K562 (cell line): ENCODE measurements around the gene MAP1LC3B.
A peak's percentile ranks its signal among the peaks of the same experiment; 100 is the strongest.

Experiments used
- CEBPB ChIP-seq: fragments of 450-650 bp; IDR thresholded peaks from 2 replicates; pipeline ENCODE4 v1.6.1; 2016; ENCODE audit warnings: missing genetic modification characterization, missing compliant biosample characterization
- JUND ChIP-seq, 2 experiments: IDR thresholded peaks; 2 replicates in 1 of 2; 3 replicates in 1 of 2; pipeline ENCODE4 v1.6.1; 2011; ENCODE audit warnings: borderline replicate concordance in 2 of 2, low read depth in 2 of 2, low read length in 2 of 2, improper control_type of control experiment in 1 of 2, missing biosample characterization in 1 of 2, missing genetic modification characterization in 1 of 2, missing genetic modification reagents in 1 of 2
- SRSF9 ChIP-seq: fragments of 200-400 bp; formaldehyde crosslinking; IDR thresholded peaks from 2 replicates; pipeline ENCODE4 v1.6.1; 2017; ENCODE audit warnings: low read depth, low read length, borderline replicate concordance
- YY1 ChIP-seq, 3 experiments: IDR thresholded peaks; 2 replicates each; pipeline ENCODE4 v1.6.1; 2011; ENCODE audit warnings: low read length in 2 of 3, mild to moderate bottlenecking in 2 of 3, moderate library complexity in 2 of 3, borderline replicate concordance in 1 of 3, control low read depth in 1 of 3, low read depth in 1 of 3; ENCODE audit not compliant: insufficient read depth in 3 of 3, insufficient replicate concordance in 2 of 3, control insufficient read depth in 1 of 3, insufficient read length in 1 of 3; ENCODE audit errors: extremely low read depth in 1 of 3
- ZNF263 ChIP-seq: sonication (generic); formaldehyde crosslinking; IDR thresholded peaks from 2 replicates; pipeline ENCODE4 v1.8.0; 2022; ENCODE audit warnings: mild to moderate bottlenecking, missing genetic modification reagents, borderline replicate concordance
- ZNF79 ChIP-seq: fragments of 250-450 bp; sonication (Bioruptor Pico); IDR thresholded peaks from 2 replicates; pipeline ENCODE4 v1.4.0; 2020; ENCODE audit warnings: low read depth, mild to moderate bottlenecking, moderate library complexity
- TF ChIP-seq, protein P1 (sequence below), 3 experiments: IDR thresholded peaks in 2 of 3; conservative IDR thresholded peaks in 1 of 3; 2 replicates each; pipeline ENCODE4 v1.5.1; 2011 to 2012; ENCODE audit warnings: low read length in 3 of 3, mild to moderate bottlenecking in 3 of 3, control low read depth in 2 of 3, improper control_type of control experiment in 1 of 3, inconsistent platforms in 1 of 3, low read depth in 1 of 3, mixed read lengths in 1 of 3, moderate library complexity in 1 of 3; ENCODE audit not compliant: insufficient read depth in 2 of 3
- TF ChIP-seq, protein P2 (sequence below): fragments of 450-650 bp; IDR thresholded peaks from 2 replicates; pipeline ENCODE4 v1.6.1; 2016; ENCODE audit warnings: low read depth, mild to moderate bottlenecking, moderate library complexity
- TF ChIP-seq, protein P3 (sequence below): fragments of 250-450 bp; sonication (Bioruptor Pico); IDR thresholded peaks from 2 replicates; pipeline ENCODE4 v1.5.0; 2020; ENCODE audit warnings: mild to moderate bottlenecking, borderline replicate concordance
- TF ChIP-seq, protein P4 (sequence below): fragments of 200-400 bp; formaldehyde crosslinking; IDR thresholded peaks from 2 replicates; pipeline ENCODE4 v1.6.1; 2017; ENCODE audit warnings: mild to moderate bottlenecking, low read depth, low read length, moderate library complexity

DNA sequence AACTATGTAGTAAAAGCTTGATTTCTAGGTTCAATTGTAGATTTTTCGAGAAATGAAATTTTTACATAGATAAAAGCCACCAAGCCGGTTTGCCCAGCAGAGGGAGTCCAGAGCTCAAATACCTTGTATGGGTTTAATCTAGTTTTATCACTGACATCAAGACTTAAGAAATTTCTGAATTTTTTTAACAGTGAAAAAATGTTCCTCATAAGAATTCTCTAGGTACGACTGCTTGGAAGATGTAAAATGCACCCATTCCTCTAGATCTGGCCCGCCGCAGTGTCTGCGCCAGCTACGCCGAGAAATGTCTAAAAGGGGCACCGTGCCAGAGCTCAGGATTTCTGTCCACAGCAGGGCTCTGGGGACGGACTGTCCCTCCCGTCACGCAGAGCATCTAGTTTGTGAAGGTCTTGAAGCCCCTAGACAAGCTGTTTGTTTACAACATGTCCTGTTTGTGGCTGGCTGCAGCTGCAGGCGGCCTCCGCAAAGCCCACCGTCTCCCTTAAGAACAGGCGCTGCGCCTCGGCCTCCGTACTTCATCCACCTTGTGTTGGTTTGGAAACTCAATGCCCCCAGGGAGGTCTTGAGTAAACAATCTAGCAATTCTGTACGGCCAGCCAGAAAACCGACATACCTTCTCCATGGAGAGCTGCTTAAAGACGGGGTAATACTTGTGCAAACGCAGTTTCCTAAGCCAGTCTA is 24.8 kb downstream of the MAP1LC3B start:
- TF ChIP-seq, protein P1, sequence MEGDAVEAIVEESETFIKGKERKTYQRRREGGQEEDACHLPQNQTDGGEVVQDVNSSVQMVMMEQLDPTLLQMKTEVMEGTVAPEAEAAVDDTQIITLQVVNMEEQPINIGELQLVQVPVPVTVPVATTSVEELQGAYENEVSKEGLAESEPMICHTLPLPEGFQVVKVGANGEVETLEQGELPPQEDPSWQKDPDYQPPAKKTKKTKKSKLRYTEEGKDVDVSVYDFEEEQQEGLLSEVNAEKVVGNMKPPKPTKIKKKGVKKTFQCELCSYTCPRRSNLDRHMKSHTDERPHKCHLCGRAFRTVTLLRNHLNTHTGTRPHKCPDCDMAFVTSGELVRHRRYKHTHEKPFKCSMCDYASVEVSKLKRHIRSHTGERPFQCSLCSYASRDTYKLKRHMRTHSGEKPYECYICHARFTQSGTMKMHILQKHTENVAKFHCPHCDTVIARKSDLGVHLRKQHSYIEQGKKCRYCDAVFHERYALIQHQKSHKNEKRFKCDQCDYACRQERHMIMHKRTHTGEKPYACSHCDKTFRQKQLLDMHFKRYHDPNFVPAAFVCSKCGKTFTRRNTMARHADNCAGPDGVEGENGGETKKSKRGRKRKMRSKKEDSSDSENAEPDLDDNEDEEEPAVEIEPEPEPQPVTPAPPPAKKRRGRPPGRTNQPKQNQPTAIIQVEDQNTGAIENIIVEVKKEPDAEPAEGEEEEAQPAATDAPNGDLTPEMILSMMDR (IDR thresholded peaks at IDR 0.05 in 2 of 3, conservative IDR thresholded peaks at IDR 0.05 in 1 of 3; ENCODE audit: insufficient read depth in 2 of 3, low read depth in 1 of 3, low read length in 3 of 3), result peak; percentile 32 to 63 (median 49); a peak in 4 of 6 replicates
- TF ChIP-seq JUND (IDR thresholded peaks at IDR 0.05; ENCODE audit: borderline replicate concordance, low read depth, low read length), result no peak
- no peak for TF ChIP-seq JUND (tag; IDR thresholded peaks at IDR 0.05; ENCODE audit: borderline replicate concordance, low read depth, low read length)
- no peak for TF ChIP-seq CEBPB
- no peak for TF ChIP-seq SRSF9
- TF ChIP-seq ZNF79, result no peak
- TF ChIP-seq, protein P2, sequence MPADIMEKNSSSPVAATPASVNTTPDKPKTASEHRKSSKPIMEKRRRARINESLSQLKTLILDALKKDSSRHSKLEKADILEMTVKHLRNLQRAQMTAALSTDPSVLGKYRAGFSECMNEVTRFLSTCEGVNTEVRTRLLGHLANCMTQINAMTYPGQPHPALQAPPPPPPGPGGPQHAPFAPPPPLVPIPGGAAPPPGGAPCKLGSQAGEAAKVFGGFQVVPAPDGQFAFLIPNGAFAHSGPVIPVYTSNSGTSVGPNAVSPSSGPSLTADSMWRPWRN, result no peak
- TF ChIP-seq YY1 (IDR thresholded peaks at IDR 0.05; ENCODE audit: borderline replicate concordance in 1 of 3, control insufficient read depth in 1 of 3, extremely low read depth in 1 of 3, insufficient read depth in 3 of 3, insufficient read length in 1 of 3, insufficient replicate concordance in 2 of 3, low read depth in 1 of 3, low read length in 2 of 3), result no peak
- TF ChIP-seq ZNF263 (CRISPR knock-in tag), result no peak
- TF ChIP-seq, protein P3, sequence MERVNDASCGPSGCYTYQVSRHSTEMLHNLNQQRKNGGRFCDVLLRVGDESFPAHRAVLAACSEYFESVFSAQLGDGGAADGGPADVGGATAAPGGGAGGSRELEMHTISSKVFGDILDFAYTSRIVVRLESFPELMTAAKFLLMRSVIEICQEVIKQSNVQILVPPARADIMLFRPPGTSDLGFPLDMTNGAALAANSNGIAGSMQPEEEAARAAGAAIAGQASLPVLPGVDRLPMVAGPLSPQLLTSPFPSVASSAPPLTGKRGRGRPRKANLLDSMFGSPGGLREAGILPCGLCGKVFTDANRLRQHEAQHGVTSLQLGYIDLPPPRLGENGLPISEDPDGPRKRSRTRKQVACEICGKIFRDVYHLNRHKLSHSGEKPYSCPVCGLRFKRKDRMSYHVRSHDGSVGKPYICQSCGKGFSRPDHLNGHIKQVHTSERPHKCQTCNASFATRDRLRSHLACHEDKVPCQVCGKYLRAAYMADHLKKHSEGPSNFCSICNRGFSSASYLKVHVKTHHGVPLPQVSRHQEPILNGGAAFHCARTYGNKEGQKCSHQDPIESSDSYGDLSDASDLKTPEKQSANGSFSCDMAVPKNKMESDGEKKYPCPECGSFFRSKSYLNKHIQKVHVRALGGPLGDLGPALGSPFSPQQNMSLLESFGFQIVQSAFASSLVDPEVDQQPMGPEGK (CRISPR knock-in tag), result no peak
- TF ChIP-seq, protein P4, sequence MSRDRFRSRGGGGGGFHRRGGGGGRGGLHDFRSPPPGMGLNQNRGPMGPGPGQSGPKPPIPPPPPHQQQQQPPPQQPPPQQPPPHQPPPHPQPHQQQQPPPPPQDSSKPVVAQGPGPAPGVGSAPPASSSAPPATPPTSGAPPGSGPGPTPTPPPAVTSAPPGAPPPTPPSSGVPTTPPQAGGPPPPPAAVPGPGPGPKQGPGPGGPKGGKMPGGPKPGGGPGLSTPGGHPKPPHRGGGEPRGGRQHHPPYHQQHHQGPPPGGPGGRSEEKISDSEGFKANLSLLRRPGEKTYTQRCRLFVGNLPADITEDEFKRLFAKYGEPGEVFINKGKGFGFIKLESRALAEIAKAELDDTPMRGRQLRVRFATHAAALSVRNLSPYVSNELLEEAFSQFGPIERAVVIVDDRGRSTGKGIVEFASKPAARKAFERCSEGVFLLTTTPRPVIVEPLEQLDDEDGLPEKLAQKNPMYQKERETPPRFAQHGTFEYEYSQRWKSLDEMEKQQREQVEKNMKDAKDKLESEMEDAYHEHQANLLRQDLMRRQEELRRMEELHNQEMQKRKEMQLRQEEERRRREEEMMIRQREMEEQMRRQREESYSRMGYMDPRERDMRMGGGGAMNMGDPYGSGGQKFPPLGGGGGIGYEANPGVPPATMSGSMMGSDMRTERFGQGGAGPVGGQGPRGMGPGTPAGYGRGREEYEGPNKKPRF, result no peak
